ENCODE measurements around the gene TLE2.

Gene TLE2

GRCh38 chr19:3042621-3043267, 13.7 kb upstream of the TLE2 start:
- H3K27me3 ChIP-seq (replicated peaks in 2 of 5; ENCODE audit: control insufficient read depth in 4 of 5, insufficient read depth in 5 of 5, low read length in 4 of 5) = no peaks in the 10 kb centered on the region
- peak overlapping the region in 5 of 7 experiments; percentile 30 to 73 (median 50) for H3K4me3 ChIP-seq (ENCODE audit: control insufficient read depth in 1 of 7, extremely low read depth in 1 of 7, insufficient read depth in 4 of 7, low read depth in 2 of 7, low read length in 6 of 7)
- ChIA-PET POLR2A (no interaction called here), CTCF (interaction anchor here (0.6 to 1.4 kb wide), 5 partner anchors 9 to 61 kb away, joined by 3 read pairs; no protein-coding TSS in a partner anchor)
- H3K4me1 ChIP-seq (ENCODE audit: control extremely low read depth in 1 of 4, control insufficient read depth in 4 of 4, insufficient read depth in 4 of 4, low read length in 3 of 4) = peaks cover 0 to 29% (median 15%) of the 10 kb centered on the region in 4 experiments
- H3K9me3 ChIP-seq (ENCODE audit: control extremely low read depth in 1 of 5, control insufficient read depth in 4 of 5, insufficient read depth in 2 of 5, low read depth in 1 of 5, low read length in 4 of 5) = no peaks in the 10 kb centered on the region
- WGBS (ENCODE audit: insufficient coverage) = 52% methylated on average over 11 of the region's 15 CpGs
- peak overlapping the region in 1 of 2 experiments; percentile 82 for H3K27ac ChIP-seq (ENCODE audit: insufficient read depth in 1 of 2, low read depth in 1 of 2, low read length in 2 of 2, poor library complexity in 1 of 2, severe bottlenecking in 2 of 2)
- no peaks in the 10 kb centered on the region for H3K36me3 ChIP-seq (ENCODE audit: control insufficient read depth in 4 of 4, insufficient read depth in 4 of 4, low read length in 3 of 4)
- peak in 1 of 3 donors; percentile 42 for DNase-seq

GRCh38 chr19:3041761-3042620, 12.9 kb upstream of the TLE2 start:
- Histone ChIP-seq H3K4me1 (ENCODE audit: control extremely low read depth in 1 of 4, control insufficient read depth in 4 of 4, insufficient read depth in 4 of 4, low read length in 3 of 4) (peaks cover 0 to 24% (median 11%) of the 10 kb centered on the region in 4 experiments), H3K4me3 (ENCODE audit: control insufficient read depth in 1 of 7, extremely low read depth in 1 of 7, insufficient read depth in 4 of 7, low read depth in 2 of 7, low read length in 6 of 7) (peak overlapping the region in 5 of 7 experiments; percentile 30 to 73 (median 50))
- 10% methylated on average over 10 of the region's 40 CpGs for WGBS (ENCODE audit: insufficient coverage)

GRCh38 chr19:3041327-3041726, 12.2 kb upstream of the TLE2 start:
- 83% methylated on average over 12 of the region's 12 CpGs for WGBS (ENCODE audit: insufficient coverage)
- DNase-seq = no peak
- Histone ChIP-seq H3K4me3 (ENCODE audit: control insufficient read depth in 1 of 7, extremely low read depth in 1 of 7, insufficient read depth in 4 of 7, low read depth in 2 of 7, low read length in 6 of 7) (peak overlapping the region in 2 of 7 experiments; percentile 45 to 73), H3K9me3 (ENCODE audit: control extremely low read depth in 1 of 5, control insufficient read depth in 4 of 5, insufficient read depth in 2 of 5, low read depth in 1 of 5, low read length in 4 of 5) (no peaks in the 10 kb centered on the region), H3K27ac (ENCODE audit: insufficient read depth in 1 of 2, low read depth in 1 of 2, low read length in 2 of 2, poor library complexity in 1 of 2, severe bottlenecking in 2 of 2) (no peak overlapping the region), H3K27me3 (replicated peaks in 2 of 5; ENCODE audit: control insufficient read depth in 4 of 5, insufficient read depth in 5 of 5, low read length in 4 of 5) (no peaks in the 10 kb centered on the region), H3K4me1 (ENCODE audit: control extremely low read depth in 1 of 4, control insufficient read depth in 4 of 4, insufficient read depth in 4 of 4, low read length in 3 of 4) (peaks cover 0 to 26% (median 12%) of the 10 kb centered on the region in 4 experiments), H3K36me3 (ENCODE audit: control insufficient read depth in 4 of 4, insufficient read depth in 4 of 4, low read length in 3 of 4) (no peaks in the 10 kb centered on the region)
- ChIA-PET CTCF (no interaction called here), POLR2A (no interaction called here)

More at GRCh38 chr19:3041761-3042620, 12.9 kb upstream of the TLE2 start:
- no peaks in the 10 kb centered on the region for H3K9me3 ChIP-seq (ENCODE audit: control extremely low read depth in 1 of 5, control insufficient read depth in 4 of 5, insufficient read depth in 2 of 5, low read depth in 1 of 5, low read length in 4 of 5)
- CTCF ChIA-PET = interaction anchor here (0.9 to 1.4 kb wide), 4 partner anchors 12 to 62 kb away, joined by 3 read pairs; no protein-coding TSS in a partner anchor
- peak overlapping the region in 1 of 2 experiments; percentile 82 for H3K27ac ChIP-seq (ENCODE audit: insufficient read depth in 1 of 2, low read depth in 1 of 2, low read length in 2 of 2, poor library complexity in 1 of 2, severe bottlenecking in 2 of 2)
- no peak for DNase-seq
- no peaks in the 10 kb centered on the region for H3K27me3 ChIP-seq (replicated peaks in 2 of 5; ENCODE audit: control insufficient read depth in 4 of 5, insufficient read depth in 5 of 5, low read length in 4 of 5)
- no peaks in the 10 kb centered on the region for H3K36me3 ChIP-seq (ENCODE audit: control insufficient read depth in 4 of 4, insufficient read depth in 4 of 4, low read length in 3 of 4)
- POLR2A ChIA-PET = no interaction called here

- CTCF ChIA-PET = interaction anchor here (0.6 to 2.6 kb wide), 4 partner anchors 13 to 318 kb away, joined by 4 to 13 read pairs (median 6); no protein-coding TSS in a partner anchor
- H3K27me3 ChIP-seq (replicated peaks in 2 of 5; ENCODE audit: control insufficient read depth in 4 of 5, insufficient read depth in 5 of 5, low read length in 4 of 5) = no peaks in the 10 kb centered on the region
- DNase-seq = no peak
- H3K4me3 ChIP-seq (ENCODE audit: control insufficient read depth in 1 of 7, extremely low read depth in 1 of 7, insufficient read depth in 4 of 7, low read depth in 2 of 7, low read length in 6 of 7) = no peak overlapping the region
- no peaks in the 10 kb centered on the region for H3K9me3 ChIP-seq (ENCODE audit: control extremely low read depth in 1 of 5, control insufficient read depth in 4 of 5, insufficient read depth in 2 of 5, low read depth in 1 of 5, low read length in 4 of 5)
- H3K27ac ChIP-seq (ENCODE audit: insufficient read depth in 1 of 2, low read depth in 1 of 2, low read length in 2 of 2, poor library complexity in 1 of 2, severe bottlenecking in 2 of 2) = no peak overlapping the region
- H3K4me1 ChIP-seq (ENCODE audit: control extremely low read depth in 1 of 4, control insufficient read depth in 4 of 4, insufficient read depth in 4 of 4, low read length in 3 of 4) = peaks cover 0 to 33% (median 21%) of the 10 kb centered on the region in 4 experiments
- 94% methylated on average over 15 of the region's 17 CpGs for WGBS (ENCODE audit: insufficient coverage)
- POLR2A ChIA-PET = no interaction called here
- H3K36me3 ChIP-seq (ENCODE audit: control insufficient read depth in 4 of 4, insufficient read depth in 4 of 4, low read length in 3 of 4) = no peaks in the 10 kb centered on the region
Measured at GRCh38 chr19:3039641-3040077, 10.6 kb upstream of the TLE2 start.

- H3K4me3 ChIP-seq (ENCODE audit: control insufficient read depth in 1 of 7, extremely low read depth in 1 of 7, insufficient read depth in 4 of 7, low read depth in 2 of 7, low read length in 6 of 7) = no peak overlapping the region
- POLR2A ChIA-PET = no interaction called here
Measured at GRCh38 chr19:3039125-3039524, 10.0 kb upstream of the TLE2 start.

GRCh38 chr19:3038214-3038613, 9.1 kb upstream of the TLE2 start:
- WGBS (ENCODE audit: insufficient coverage) = 88% methylated on average over 5 of the region's 5 CpGs
- no peak overlapping the region for H3K27ac ChIP-seq (ENCODE audit: insufficient read depth in 1 of 2, low read depth in 1 of 2, low read length in 2 of 2, poor library complexity in 1 of 2, severe bottlenecking in 2 of 2)
- DNase-seq = no peak
- H3K9me3 ChIP-seq (ENCODE audit: control extremely low read depth in 1 of 5, control insufficient read depth in 4 of 5, insufficient read depth in 2 of 5, low read depth in 1 of 5, low read length in 4 of 5) = no peaks in the 10 kb centered on the region
- no peaks in the 10 kb centered on the region for H3K36me3 ChIP-seq (ENCODE audit: control insufficient read depth in 4 of 4, insufficient read depth in 4 of 4, low read length in 3 of 4)
- H3K27me3 ChIP-seq (replicated peaks in 2 of 5; ENCODE audit: control insufficient read depth in 4 of 5, insufficient read depth in 5 of 5, low read length in 4 of 5) = peaks cover 0 to 2% (median 0%) of the 10 kb centered on the region in 5 experiments
- ChIA-PET CTCF (interaction anchor here (1.0 to 2.4 kb wide), 2 partner anchors 23 to 76 kb away, joined by 3 to 13 read pairs; no protein-coding TSS in a partner anchor), POLR2A (interaction anchor here (1.1 kb wide), 1 partner anchor 9 kb away, joined by 3 read pairs; no protein-coding TSS in a partner anchor)
- H3K4me3 ChIP-seq (ENCODE audit: control insufficient read depth in 1 of 7, extremely low read depth in 1 of 7, insufficient read depth in 4 of 7, low read depth in 2 of 7, low read length in 6 of 7) = no peak overlapping the region
- peaks cover 0 to 37% (median 27%) of the 10 kb centered on the region in 4 experiments for H3K4me1 ChIP-seq (ENCODE audit: control extremely low read depth in 1 of 4, control insufficient read depth in 4 of 4, insufficient read depth in 4 of 4, low read length in 3 of 4)

More at GRCh38 chr19:3039125-3039524, 10.0 kb upstream of the TLE2 start:
- DNase-seq = no peak
- Histone ChIP-seq H3K27me3 (replicated peaks in 2 of 5; ENCODE audit: control insufficient read depth in 4 of 5, insufficient read depth in 5 of 5, low read length in 4 of 5) (no peaks in the 10 kb centered on the region), H3K4me1 (ENCODE audit: control extremely low read depth in 1 of 4, control insufficient read depth in 4 of 4, insufficient read depth in 4 of 4, low read length in 3 of 4) (peaks cover 0 to 38% (median 27%) of the 10 kb centered on the region in 4 experiments), H3K36me3 (ENCODE audit: control insufficient read depth in 4 of 4, insufficient read depth in 4 of 4, low read length in 3 of 4) (no peaks in the 10 kb centered on the region), H3K9me3 (ENCODE audit: control extremely low read depth in 1 of 5, control insufficient read depth in 4 of 5, insufficient read depth in 2 of 5, low read depth in 1 of 5, low read length in 4 of 5) (no peaks in the 10 kb centered on the region), H3K27ac (ENCODE audit: insufficient read depth in 1 of 2, low read depth in 1 of 2, low read length in 2 of 2, poor library complexity in 1 of 2, severe bottlenecking in 2 of 2) (no peak overlapping the region)
- CTCF ChIA-PET = interaction anchor here (0.7 to 2.6 kb wide), 5 partner anchors 14 to 77 kb away, joined by 3 to 13 read pairs (median 5); no protein-coding TSS in a partner anchor
- 67% methylated on average over 2 of the region's 5 CpGs for WGBS (ENCODE audit: insufficient coverage)

Data from common myeloid progenitor, CD34-positive (primary cell).